ENCODE results near the gene CD72. TPM values are rescaled to one million over a fixed set of nuclear protein-coding genes. Genes with fewer than 3 reads are reported as not detected.
A peak's percentile ranks its signal among the peaks of the same experiment; 100 is the strongest.
"Not testable (repeated sequence)": the region's sequence is repeated elsewhere in the genome, so short reads cannot be mapped to it uniquely, and the experiment has no call there.

Gene CD72
- total RNA-seq, 2 experiments from 2014 or later = 67.6 to 91.4 TPM

DNA sequence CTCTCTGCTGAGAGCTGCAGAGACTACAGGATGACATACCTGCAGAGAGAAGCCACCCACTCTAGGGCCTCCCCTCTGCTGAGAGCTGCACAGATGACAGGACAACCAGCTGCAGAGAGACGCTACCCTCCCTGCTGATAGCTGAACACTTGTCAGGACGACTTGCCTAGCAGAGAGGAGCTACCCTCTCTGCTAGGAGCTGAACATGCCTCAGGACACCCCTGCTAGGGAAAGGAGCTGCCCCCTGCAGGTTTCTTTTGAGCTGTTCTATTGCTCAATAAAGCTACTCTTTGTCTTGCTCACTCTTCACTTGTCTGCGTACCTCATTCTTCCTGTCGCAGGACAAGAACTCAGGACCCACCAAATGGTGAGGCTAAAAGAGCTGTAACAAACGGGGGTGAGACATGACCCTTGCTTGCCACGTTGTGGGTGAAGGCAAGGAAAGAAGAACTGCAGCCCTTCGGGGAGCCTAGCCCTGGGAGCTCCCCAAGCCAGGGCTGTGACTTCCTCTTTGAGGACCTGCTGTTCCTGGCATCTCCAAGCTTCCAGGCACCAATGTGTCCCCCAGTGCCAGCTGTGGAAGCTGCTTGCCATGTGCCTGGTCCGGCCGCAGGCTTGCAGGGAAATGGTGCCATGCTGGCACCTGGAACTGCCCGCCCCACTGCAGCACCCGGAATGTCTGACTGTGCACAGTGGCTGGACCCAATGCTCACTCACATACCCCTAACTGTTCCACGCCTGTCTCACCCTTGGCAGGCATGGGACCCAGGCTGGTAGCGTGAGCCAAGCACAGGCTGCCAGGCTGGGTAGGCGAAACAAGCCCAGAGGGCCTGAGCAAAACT is 18.2 kb downstream of the CD72 start:
- peaks cover 22% of the 10 kb centered on the region for H3K4me1 ChIP-seq (ENCODE audit: insufficient read depth, low read length, poor library complexity, severe bottlenecking)
- no peak overlapping the region for H2AFZ ChIP-seq (ENCODE audit: low read length)
- no peak overlapping the region for H3K4me2 ChIP-seq (ENCODE audit: low read length)
- H3K36me3 ChIP-seq (ENCODE audit: insufficient read depth, low read length) = no peaks in the 10 kb centered on the region
- TF ChIP-seq EZH2phosphoT487 (IDR thresholded peaks at IDR 0.05; ENCODE audit: borderline replicate concordance, low read depth, low read length) (no peak), CTCF (conservative IDR thresholded peaks at IDR 0.05; ENCODE audit: low read length) (0 out of 2 replicates have a peak, but pooled peaks have one; percentile 23)
- no peak for DNase-seq (ENCODE audit: low spot score)
- H3K9me2 ChIP-seq (ENCODE audit: insufficient read depth, low read length) = no peaks in the 10 kb centered on the region
- 0 out of 2 replicates have a peak, but pooled peaks cover 7% of the 10 kb centered on the region for H3K9me3 ChIP-seq (ENCODE audit: low read length)
- ChIA-PET POLR2A (interaction anchor here (0.6 kb wide), 2 partner anchors 17 to 145 kb away, joined by 3 read pairs; no protein-coding TSS in a partner anchor), CTCF (ENCODE audit: unreplicated experiment) (interaction anchor here (0.5 to 0.9 kb wide), 4 partner anchors 17 to 1144 kb away, joined by 3 read pairs; partner anchors contain the start of genes CCDC107 and RMRP)
- no peak overlapping the region for H3K27ac ChIP-seq (ENCODE audit: low read depth, low read length, poor library complexity, severe bottlenecking)
- no TSS peak for BruUV-seq (replicated peaks)
- intact Hi-C loops (cut with micrococcal nuclease; ENCODE audit: unreplicated experiment) = loop anchor here (10.0 kb wide), 2 partner anchors 95 to 525 kb away; partner anchors contain the start of genes FANCG and VCP
- no peaks in the 10 kb centered on the region for H3K79me2 ChIP-seq (ENCODE audit: insufficient read depth, low read depth, low read length)
- H3K4me3 ChIP-seq (ENCODE audit: low read depth, low read length, poor library complexity, severe bottlenecking) = no peak overlapping the region
- H4K20me1 ChIP-seq (ENCODE audit: insufficient read depth, low read length) = no peaks in the 10 kb centered on the region

DNA sequence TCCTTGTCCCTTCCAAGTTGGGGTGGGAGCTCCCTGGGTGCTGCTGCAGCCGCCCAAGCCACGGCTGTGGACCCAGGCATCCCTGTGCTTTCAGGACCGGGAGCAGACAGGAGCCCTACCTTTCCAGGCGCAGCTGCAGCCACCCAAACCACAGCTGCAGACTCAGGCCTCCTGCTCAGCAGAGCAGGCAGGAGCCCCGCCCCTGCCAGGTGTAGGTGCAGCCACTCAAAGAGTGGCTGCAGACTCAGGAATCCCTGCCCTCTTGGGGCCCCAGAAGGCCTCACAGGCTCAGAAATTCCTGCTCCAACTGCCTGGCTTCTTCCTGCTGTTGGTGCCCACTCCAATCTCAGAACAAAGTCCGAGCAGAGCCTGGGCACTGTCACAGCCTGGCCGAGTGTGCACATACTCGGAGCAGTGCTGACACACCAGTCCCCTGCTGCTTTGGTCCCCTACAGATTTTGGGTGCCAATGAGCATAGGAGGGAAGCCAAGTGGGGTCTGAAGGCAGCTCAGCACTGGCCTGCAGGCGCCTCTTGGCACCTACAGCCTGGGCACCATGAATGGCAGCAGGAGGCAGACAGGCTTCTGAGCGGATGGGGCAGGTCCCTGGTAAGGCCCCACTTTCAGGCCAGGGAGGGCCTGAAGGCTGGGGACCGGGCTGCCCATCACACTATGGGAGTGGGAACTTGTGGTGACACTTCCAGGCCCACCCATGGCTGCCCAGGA is 19.2 kb downstream of the CD72 start:
- POLR2A ChIA-PET = interaction anchor here (0.6 to 0.7 kb wide), 2 partner anchors 30 to 144 kb away, joined by 3 read pairs; no protein-coding TSS in a partner anchor
- no peak for TF ChIP-seq CTCF (conservative IDR thresholded peaks at IDR 0.05; ENCODE audit: low read length)
- no peak for TF ChIP-seq EZH2phosphoT487 (IDR thresholded peaks at IDR 0.05; ENCODE audit: borderline replicate concordance, low read depth, low read length)

DNA sequence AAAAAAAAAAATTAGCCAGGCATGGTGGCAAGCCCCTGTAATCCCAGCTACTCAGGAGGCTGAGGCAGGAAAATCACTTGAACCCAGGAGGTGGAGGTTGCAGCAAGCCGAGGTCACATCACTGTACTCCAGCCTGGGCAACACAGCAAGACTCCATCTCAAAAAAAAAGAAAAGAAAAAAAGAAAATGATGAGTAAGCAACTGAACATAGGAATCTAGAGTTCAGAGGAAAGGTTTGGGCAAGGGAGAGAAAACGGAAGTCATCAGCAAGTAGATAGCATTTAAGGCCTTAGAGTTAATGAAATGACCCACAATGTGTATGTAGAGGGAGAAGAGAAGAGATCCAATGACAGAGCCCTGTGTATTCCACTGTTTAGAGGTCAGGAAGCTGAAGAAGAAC is 21.3 kb downstream of the CD72 start:
- DNase-seq (ENCODE audit: low spot score); H3K9me2 ChIP-seq (ENCODE audit: insufficient read depth, low read length); H3K4me2 ChIP-seq (ENCODE audit: low read length); H3K79me2 ChIP-seq (ENCODE audit: insufficient read depth, low read depth, low read length); H2AFZ ChIP-seq (ENCODE audit: low read length); BruUV-seq (replicated peaks); H4K20me1 ChIP-seq (ENCODE audit: insufficient read depth, low read length); H3K27ac ChIP-seq (ENCODE audit: low read depth, low read length, poor library complexity, severe bottlenecking); POLR2A ChIA-PET; H3K36me3 ChIP-seq (ENCODE audit: insufficient read depth, low read length); H3K4me3 ChIP-seq (ENCODE audit: low read depth, low read length, poor library complexity, severe bottlenecking); CTCF ChIA-PET (ENCODE audit: unreplicated experiment): not testable (repeated sequence)
- Histone ChIP-seq H3K9me3 (ENCODE audit: low read length) (peaks cover 22% of the 10 kb centered on the region), H3K4me1 (ENCODE audit: insufficient read depth, low read length, poor library complexity, severe bottlenecking) (peaks cover 11% of the 10 kb centered on the region)
- intact Hi-C loops (cut with micrococcal nuclease; ENCODE audit: unreplicated experiment) = loop anchor here (10.0 kb wide), 1 partner anchor 92 kb away; no protein-coding TSS in a partner anchor

More for the DNA sequence above, 19.2 kb downstream of the CD72 start:
- Histone ChIP-seq H3K9me3 (ENCODE audit: low read length) (0 out of 2 replicates have a peak, but pooled peaks cover 7% of the 10 kb centered on the region), H3K79me2 (ENCODE audit: insufficient read depth, low read depth, low read length) (no peaks in the 10 kb centered on the region), H4K20me1 (ENCODE audit: insufficient read depth, low read length) (no peaks in the 10 kb centered on the region), H3K27ac (ENCODE audit: low read depth, low read length, poor library complexity, severe bottlenecking) (no peak overlapping the region), H3K4me2 (ENCODE audit: low read length) (no peak overlapping the region), H2AFZ (ENCODE audit: low read length) (no peak overlapping the region), H3K4me3 (ENCODE audit: low read depth, low read length, poor library complexity, severe bottlenecking) (no peak overlapping the region), H3K4me1 (ENCODE audit: insufficient read depth, low read length, poor library complexity, severe bottlenecking) (peaks cover 19% of the 10 kb centered on the region), H3K9me2 (ENCODE audit: insufficient read depth, low read length) (no peaks in the 10 kb centered on the region), H3K36me3 (ENCODE audit: insufficient read depth, low read length) (no peaks in the 10 kb centered on the region)
- CTCF ChIA-PET (ENCODE audit: unreplicated experiment) = interaction anchor here (0.5 to 0.6 kb wide), 2 partner anchors 221 to 1143 kb away, joined by 3 read pairs; no protein-coding TSS in a partner anchor
- intact Hi-C loops (cut with micrococcal nuclease; ENCODE audit: unreplicated experiment) = loop anchor here (10.0 kb wide), 1 partner anchor 94 kb away; no protein-coding TSS in a partner anchor
- BruUV-seq (replicated peaks) = no TSS peak
- peak; percentile 61 for DNase-seq (ENCODE audit: low spot score)
